SK-N-MC (cell line): ENCODE data around the gene VPS37C.

Experiments
- EZH2 ChIP-seq: fragments of 200-600 bp; sonication (generic); IDR thresholded peaks from one replicate; pipeline ENCODE4 v1.6.1; 2017; ENCODE audit warnings: antibody characterized with exemption
- POLR2AphosphoS5 ChIP-seq: IDR thresholded peaks from 2 replicates; pipeline ENCODE4 v1.6.1; 2012; ENCODE audit warnings: mild to moderate bottlenecking, low read depth, low read length, borderline replicate concordance

- TF ChIP-seq POLR2AphosphoS5 (no peak), EZH2 (no peak)
Observed at GRCh38 chr11:61146416-61146815, 14.8 kb downstream of the VPS37C start.
